OCI-LY3 (cell line): Measurements from ENCODE around the gene RAPGEF2.
"Not testable (repeated sequence)": the region's sequence is repeated elsewhere in the genome, so short reads cannot be mapped to it uniquely, and the experiment has no call there.

ENCODE experiments used
- H2AFZ ChIP-seq: fragments of 200-600, 300-600 bp; shearing (Covaris generic); 2 replicates; pipeline ENCODE4 v1.6.0; 2014; ENCODE audit warnings: antibody characterized with exemption, low read depth, low read length
- H3K27ac ChIP-seq: fragments of 200-600, 300-600 bp; sonication (generic); 2 replicates; pipeline ENCODE4 v1.5.1; 2014; ENCODE audit warnings: mild to moderate bottlenecking, low read length, moderate library complexity, mixed read lengths
- H3K27me3 ChIP-seq: fragments of 200-600, 300-600 bp; sonication (generic); 2 replicates; pipeline ENCODE4 v1.6.1; 2014; ENCODE audit warnings: low read depth, low read length, mixed read lengths
- H3K36me3 ChIP-seq: fragments of 200-600, 300-600 bp; sonication (generic); replicated peaks from 2 replicates; pipeline ENCODE3; 2014; ENCODE audit warnings: low read depth, low read length, mixed read lengths
- H3K4me1 ChIP-seq: fragments of 300-600, 200-600 bp; sonication (generic); 2 replicates; pipeline ENCODE4 v1.6.1; 2014; ENCODE audit warnings: low read length, mixed read lengths
- H3K4me2 ChIP-seq: fragments of 200-600, 300-600 bp; sonication (generic); 2 replicates; pipeline ENCODE4 v1.6.1; 2014; ENCODE audit warnings: low read length, mixed read lengths
- H3K4me3 ChIP-seq: fragments of 300-600, 200-600 bp; sonication (generic); 2 replicates; pipeline ENCODE4 v1.5.1; 2014; ENCODE audit warnings: antibody characterized with exemption, mild to moderate bottlenecking, low read length, moderate library complexity
- H3K79me2 ChIP-seq: fragments of 300-600, 200-600 bp; shearing (Covaris generic); 2 replicates; pipeline ENCODE4 v1.6.1; 2014; ENCODE audit warnings: mild to moderate bottlenecking, low read length, mixed read lengths
- H3K9ac ChIP-seq: fragments of 300-600, 200-600 bp; shearing (Covaris generic); 2 replicates; pipeline ENCODE4 v1.6.0; 2014; ENCODE audit warnings: mild to moderate bottlenecking, low read length, moderate library complexity
- H3K9me3 ChIP-seq: fragments of 200-600, 300-600 bp; shearing (Covaris generic); 2 replicates; pipeline ENCODE4 v1.6.1; 2014; ENCODE audit warnings: low read length, mixed read lengths; ENCODE audit not compliant: insufficient read depth
- H4K20me1 ChIP-seq: fragments of 200-600, 300-600 bp; sonication (generic); 2 replicates; pipeline ENCODE4 v1.6.1; 2016; ENCODE audit warnings: low read length, mixed read lengths; ENCODE audit not compliant: insufficient read depth
- EZH2phosphoT487 ChIP-seq: fragments of 200-600 bp; shearing (Covaris generic); IDR thresholded peaks from 2 replicates; pipeline ENCODE4 v1.6.1; 2018; ENCODE audit warnings: antibody characterized with exemption, mixed run types, low read depth
- TF ChIP-seq, protein P1 (sequence below): fragments of 200-600, 300-600 bp; sonication (generic); IDR thresholded peaks from 2 replicates; pipeline ENCODE4 v1.5.1; 2014; ENCODE audit warnings: antibody characterized with exemption, low read length, low read depth

Gene RAPGEF2

DNA sequence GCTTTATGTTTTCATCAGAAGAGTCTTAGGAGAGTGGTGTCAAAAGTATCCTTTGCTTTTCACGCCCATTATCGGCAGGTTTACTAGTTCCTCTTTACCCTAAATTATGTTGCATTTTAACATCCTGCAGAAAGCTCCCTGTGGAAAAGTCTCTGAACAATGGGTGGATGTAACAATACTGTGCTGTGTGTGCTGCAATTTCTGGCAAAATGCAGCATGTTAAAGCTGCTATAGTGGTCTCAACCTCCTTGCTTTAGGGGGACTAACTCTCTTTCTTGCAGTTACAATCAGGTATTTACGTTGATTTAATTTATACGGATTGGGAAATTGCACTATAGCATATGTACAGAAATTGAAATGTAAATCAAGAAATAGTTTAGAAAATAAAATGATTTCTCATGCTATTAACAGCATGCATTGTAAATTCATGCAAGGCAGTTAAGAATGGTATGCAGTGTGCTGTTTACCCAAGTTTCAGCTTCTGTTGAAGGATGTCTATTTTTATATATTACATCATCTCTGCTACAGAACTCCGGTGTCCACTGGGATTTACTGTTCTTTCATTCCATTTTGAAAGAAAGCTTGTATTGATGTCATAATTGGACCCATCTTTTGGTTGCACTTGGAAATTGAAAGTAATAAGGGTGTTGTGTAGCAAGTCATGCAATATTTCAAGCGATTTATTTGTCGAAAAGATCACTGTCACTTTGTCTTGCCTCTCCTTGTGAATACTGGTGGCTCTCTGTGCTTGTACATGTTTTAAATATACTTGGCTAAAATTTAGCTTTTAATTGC is 145.7 kb downstream of the RAPGEF2 start:
- Histone ChIP-seq H3K36me3 (no peaks in the 10 kb centered on the region), H3K27ac (no peak overlapping the region), H3K79me2 (no peaks in the 10 kb centered on the region), H3K9me3 (no peaks in the 10 kb centered on the region), H4K20me1 (no peaks in the 10 kb centered on the region), H3K4me2 (no peak overlapping the region), H3K9ac (no peak overlapping the region), H3K4me3 (no peak overlapping the region), H3K27me3 (no peaks in the 10 kb centered on the region), H2AFZ (no peak overlapping the region), H3K4me1 (no peaks in the 10 kb centered on the region)
- TF ChIP-seq EZH2phosphoT487, result no peak
- TF ChIP-seq, protein P1, sequence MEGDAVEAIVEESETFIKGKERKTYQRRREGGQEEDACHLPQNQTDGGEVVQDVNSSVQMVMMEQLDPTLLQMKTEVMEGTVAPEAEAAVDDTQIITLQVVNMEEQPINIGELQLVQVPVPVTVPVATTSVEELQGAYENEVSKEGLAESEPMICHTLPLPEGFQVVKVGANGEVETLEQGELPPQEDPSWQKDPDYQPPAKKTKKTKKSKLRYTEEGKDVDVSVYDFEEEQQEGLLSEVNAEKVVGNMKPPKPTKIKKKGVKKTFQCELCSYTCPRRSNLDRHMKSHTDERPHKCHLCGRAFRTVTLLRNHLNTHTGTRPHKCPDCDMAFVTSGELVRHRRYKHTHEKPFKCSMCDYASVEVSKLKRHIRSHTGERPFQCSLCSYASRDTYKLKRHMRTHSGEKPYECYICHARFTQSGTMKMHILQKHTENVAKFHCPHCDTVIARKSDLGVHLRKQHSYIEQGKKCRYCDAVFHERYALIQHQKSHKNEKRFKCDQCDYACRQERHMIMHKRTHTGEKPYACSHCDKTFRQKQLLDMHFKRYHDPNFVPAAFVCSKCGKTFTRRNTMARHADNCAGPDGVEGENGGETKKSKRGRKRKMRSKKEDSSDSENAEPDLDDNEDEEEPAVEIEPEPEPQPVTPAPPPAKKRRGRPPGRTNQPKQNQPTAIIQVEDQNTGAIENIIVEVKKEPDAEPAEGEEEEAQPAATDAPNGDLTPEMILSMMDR, result no peak

DNA sequence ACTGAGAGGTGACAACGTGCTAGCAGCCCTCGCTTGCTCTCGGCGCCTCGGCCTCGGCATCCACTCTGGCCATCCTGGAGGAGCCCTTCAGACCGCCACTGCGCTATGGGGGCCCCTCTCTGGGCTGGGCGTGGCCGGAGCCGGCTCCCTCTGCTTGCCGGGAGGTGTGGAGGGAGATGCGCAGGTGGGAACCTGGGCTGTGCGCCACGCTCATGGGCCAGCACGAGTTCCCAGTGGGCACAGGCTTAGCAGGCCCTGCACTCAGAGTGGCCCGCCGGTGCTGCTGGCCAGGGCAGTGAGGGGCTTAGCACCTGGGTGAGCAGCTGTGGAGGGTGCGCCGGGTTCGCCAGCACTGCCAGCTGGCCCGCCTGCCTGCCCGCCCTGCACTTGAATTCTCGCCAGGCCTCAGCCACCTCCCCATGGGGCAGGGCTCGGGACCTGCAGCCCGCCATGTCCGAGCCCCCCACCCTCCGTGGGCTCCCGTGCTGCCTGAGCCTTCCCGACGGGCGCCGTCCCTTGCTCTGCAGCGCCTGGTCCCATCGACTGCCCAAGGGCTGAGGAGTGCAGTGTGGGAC is 148.0 kb downstream of the RAPGEF2 start:
- Histone ChIP-seq H3K36me3 (no peaks in the 10 kb centered on the region), H4K20me1 (no peaks in the 10 kb centered on the region), H3K4me1 (no peaks in the 10 kb centered on the region), H3K4me3 (no peak overlapping the region), H3K9ac (no peak overlapping the region), H3K9me3 (no peaks in the 10 kb centered on the region), H2AFZ (no peak overlapping the region), H3K79me2 (no peaks in the 10 kb centered on the region), H3K27ac (no peak overlapping the region), H3K4me2 (no peak overlapping the region), H3K27me3 (no peaks in the 10 kb centered on the region)
- no peak for TF ChIP-seq EZH2phosphoT487

DNA sequence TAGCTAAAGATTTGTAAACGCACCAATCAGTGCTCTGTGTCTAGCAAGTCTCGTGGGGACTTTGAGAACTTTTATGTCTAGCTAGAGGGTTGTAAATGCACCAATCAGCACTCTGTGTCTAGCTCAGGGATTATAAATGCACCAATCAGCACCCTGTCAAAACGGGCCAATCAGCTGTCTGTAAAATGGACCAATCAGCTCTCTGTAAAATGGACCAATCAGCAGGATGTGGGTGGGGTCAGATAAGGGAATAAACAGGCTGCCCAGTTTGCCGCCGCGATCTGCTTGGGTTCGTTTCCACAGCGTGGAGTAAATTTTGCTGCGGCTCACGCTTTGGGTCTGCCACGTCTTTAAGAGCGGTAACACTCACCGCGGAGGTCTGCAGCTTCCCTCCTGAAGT is 148.7 kb downstream of the RAPGEF2 start:
- not testable (repeated sequence) for H2AFZ ChIP-seq, H3K79me2 ChIP-seq, H3K27ac ChIP-seq, H4K20me1 ChIP-seq, H3K4me2 ChIP-seq, H3K4me1 ChIP-seq, H3K27me3 ChIP-seq, H3K4me3 ChIP-seq, H3K9ac ChIP-seq, H3K36me3 ChIP-seq, H3K9me3 ChIP-seq

DNA sequence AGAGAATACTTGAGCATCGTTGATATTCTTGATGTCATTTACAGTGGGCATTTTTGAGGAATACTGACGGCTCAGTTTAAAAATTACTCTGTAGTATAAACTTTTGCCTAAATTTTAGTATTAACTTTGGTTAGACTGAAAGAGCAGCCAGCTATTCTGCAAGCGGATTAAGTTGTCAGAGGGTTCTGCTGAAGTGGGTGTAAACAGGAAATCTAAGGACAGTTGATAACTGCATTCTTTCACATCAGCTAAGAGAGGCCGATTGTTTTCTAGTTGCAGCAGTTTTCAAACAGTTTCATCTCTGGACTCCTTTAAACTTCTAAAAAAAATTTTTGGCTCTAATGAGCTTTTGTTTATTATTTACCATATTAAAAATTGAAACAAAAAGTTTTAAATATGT is 149.6 kb downstream of the RAPGEF2 start:
- TF ChIP-seq, protein P1, result no peak
- TF ChIP-seq EZH2phosphoT487, result no peak
- Histone ChIP-seq H3K4me2 (no peak overlapping the region), H4K20me1 (no peaks in the 10 kb centered on the region), H3K79me2 (no peaks in the 10 kb centered on the region), H3K9me3 (no peaks in the 10 kb centered on the region), H3K27ac (no peak overlapping the region), H2AFZ (no peak overlapping the region), H3K9ac (no peak overlapping the region), H3K27me3 (no peaks in the 10 kb centered on the region), H3K4me1 (no peaks in the 10 kb centered on the region), H3K4me3 (no peak overlapping the region), H3K36me3 (no peaks in the 10 kb centered on the region)

DNA sequence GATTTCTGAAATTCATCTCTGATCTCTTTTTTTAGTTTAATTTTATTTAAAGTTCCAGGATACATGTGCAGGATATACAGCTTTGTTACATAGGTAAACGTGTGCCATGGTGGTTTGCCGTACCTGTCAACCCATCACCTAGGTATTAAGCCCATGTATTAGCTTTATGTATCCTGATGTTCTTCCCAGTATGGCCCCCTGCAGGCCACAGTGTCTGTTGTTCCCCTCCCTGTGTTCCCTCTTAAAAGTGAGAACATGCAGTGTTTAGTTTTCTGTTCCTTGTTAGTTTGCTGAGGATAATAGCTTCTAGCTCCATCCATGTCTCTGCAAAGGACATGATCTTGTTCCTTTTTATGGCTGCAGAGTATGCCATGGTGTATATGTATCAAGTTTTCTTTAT is 153.2 kb downstream of the RAPGEF2 start:
- TF ChIP-seq, protein P1, result peak; percentile 18; the same call in 1 of the 2 replicates
- no peak for TF ChIP-seq EZH2phosphoT487
- H3K36me3 ChIP-seq, result no peaks in the 10 kb centered on the region

More for the DNA sequence above, 153.2 kb downstream of the RAPGEF2 start:
- no peaks in the 10 kb centered on the region for H4K20me1 ChIP-seq
- H3K9me3 ChIP-seq, result no peaks in the 10 kb centered on the region
- H3K4me1 ChIP-seq, result no peaks in the 10 kb centered on the region
- H3K4me2 ChIP-seq, result no peak overlapping the region
- H3K79me2 ChIP-seq, result no peaks in the 10 kb centered on the region
- no peak overlapping the region for H3K9ac ChIP-seq
- no peak overlapping the region for H3K27ac ChIP-seq
- no peaks in the 10 kb centered on the region for H3K27me3 ChIP-seq
- H3K4me3 ChIP-seq, result no peak overlapping the region
- H2AFZ ChIP-seq, result no peak overlapping the region
